Measurements from ENCODE around the gene PRSS56.
A peak's percentile ranks its signal among the peaks of the same experiment; 100 is the strongest.

Gene PRSS56

GRCh38 chr2:232502911-232503808 lies 17.0 kb upstream of the PRSS56 start:
- no peak for DNase-seq

- DNase-seq, result no peak
Measured at GRCh38 chr2:232503809-232504323, 16.3 kb upstream of the PRSS56 start.

- DNase-seq, result no peak
Measured at GRCh38 chr2:232504438-232504837, 15.8 kb upstream of the PRSS56 start.

- DNase-seq, result no peak
Measured at GRCh38 chr2:232505856-232506255, 14.3 kb upstream of the PRSS56 start.

- DNase-seq, result no peak
Measured at GRCh38 chr2:232506709-232507108, 13.5 kb upstream of the PRSS56 start.

GRCh38 chr2:232508251-232508650 lies 11.9 kb upstream of the PRSS56 start:
- DNase-seq, result no peak

GRCh38 chr2:232511336-232511890 lies 8.8 kb upstream of the PRSS56 start:
- DNase-seq, result no peak

GRCh38 chr2:232512602-232513001 lies 7.6 kb upstream of the PRSS56 start:
- DNase-seq, result no peak

GRCh38 chr2:232513353-232513752 lies 6.8 kb upstream of the PRSS56 start:
- no peak for DNase-seq

- no peak for DNase-seq
Measured at GRCh38 chr2:232515639-232516038, 4.5 kb upstream of the PRSS56 start.

- DNase-seq, result no peak
Measured at GRCh38 chr2:232516551-232516950, 3.6 kb upstream of the PRSS56 start.

- DNase-seq, result no peak
Measured at GRCh38 chr2:232518844-232519243, 1.3 kb upstream of the PRSS56 start.

GRCh38 chr2:232520489-232520888 lies 301 bp downstream of the PRSS56 start:
- no peak for DNase-seq

GRCh38 chr2:232521098-232521497 lies 910 bp downstream of the PRSS56 start:
- no peak for DNase-seq

GRCh38 chr2:232521959-232522622 lies 1.9 kb downstream of the PRSS56 start:
- peak; percentile 61 for DNase-seq

- no peak for DNase-seq
Measured at GRCh38 chr2:232522623-232523401, 2.6 kb downstream of the PRSS56 start.

GRCh38 chr2:232523402-232523681 lies 3.2 kb downstream of the PRSS56 start:
- DNase-seq, result no peak

- DNase-seq, result peak; percentile 12
Measured at GRCh38 chr2:232523682-232524597, 3.8 kb downstream of the PRSS56 start.

GRCh38 chr2:232524771-232525170 lies 4.6 kb downstream of the PRSS56 start:
- no peak for DNase-seq

- DNase-seq, result no peak
Measured at GRCh38 chr2:232525199-232525598, 5.0 kb downstream of the PRSS56 start.

- DNase-seq, result no peak
Measured at GRCh38 chr2:232525791-232526371, 5.7 kb downstream of the PRSS56 start, which contains the start of gene CHRND. CHRND (plus strand) TSS chr2:232526160; CDS start chr2:232526216, 56 bp downstream.
